Measurements from ENCODE around the gene C6orf47. TPM values are rescaled to one million over a fixed set of nuclear protein-coding genes. Genes with fewer than 3 reads are reported as not detected.

C6orf47 gene
- total RNA-seq, 1 experiment from 2014 or later = 22.4 TPM

- BruUV-seq (replicated peaks) = no TSS peak
- peaks cover 34% of the 10 kb centered on the region for H3K4me1 ChIP-seq (ENCODE audit: control insufficient read depth, insufficient read depth, low read length)
- H3K36me3 ChIP-seq (ENCODE audit: control insufficient read depth, insufficient read depth, low read length) = peaks cover 15% of the 10 kb centered on the region; the same call in 1 of the 2 replicates
- TF ChIP-seq TCF7L2 (IDR thresholded peaks at IDR 0.05; ENCODE audit: low read depth, low read length) = no peak
- TF ChIP-seq, protein P1, sequence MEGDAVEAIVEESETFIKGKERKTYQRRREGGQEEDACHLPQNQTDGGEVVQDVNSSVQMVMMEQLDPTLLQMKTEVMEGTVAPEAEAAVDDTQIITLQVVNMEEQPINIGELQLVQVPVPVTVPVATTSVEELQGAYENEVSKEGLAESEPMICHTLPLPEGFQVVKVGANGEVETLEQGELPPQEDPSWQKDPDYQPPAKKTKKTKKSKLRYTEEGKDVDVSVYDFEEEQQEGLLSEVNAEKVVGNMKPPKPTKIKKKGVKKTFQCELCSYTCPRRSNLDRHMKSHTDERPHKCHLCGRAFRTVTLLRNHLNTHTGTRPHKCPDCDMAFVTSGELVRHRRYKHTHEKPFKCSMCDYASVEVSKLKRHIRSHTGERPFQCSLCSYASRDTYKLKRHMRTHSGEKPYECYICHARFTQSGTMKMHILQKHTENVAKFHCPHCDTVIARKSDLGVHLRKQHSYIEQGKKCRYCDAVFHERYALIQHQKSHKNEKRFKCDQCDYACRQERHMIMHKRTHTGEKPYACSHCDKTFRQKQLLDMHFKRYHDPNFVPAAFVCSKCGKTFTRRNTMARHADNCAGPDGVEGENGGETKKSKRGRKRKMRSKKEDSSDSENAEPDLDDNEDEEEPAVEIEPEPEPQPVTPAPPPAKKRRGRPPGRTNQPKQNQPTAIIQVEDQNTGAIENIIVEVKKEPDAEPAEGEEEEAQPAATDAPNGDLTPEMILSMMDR (IDR thresholded peaks at IDR 0.05) = no peak
- no peak for TF ChIP-seq SIN3A (IDR thresholded peaks at IDR 0.05; ENCODE audit: borderline replicate concordance, insufficient read depth, low read depth, low read length)
- TF ChIP-seq REST (IDR thresholded peaks at IDR 0.05; ENCODE audit: insufficient read depth in 1 of 2, low read depth in 2 of 2, low read length in 1 of 2) = no peak
- no peak for TF ChIP-seq POLR2AphosphoS5 (IDR thresholded peaks at IDR 0.05; ENCODE audit: low read depth, low read length)
- intact Hi-C loops (cut with micrococcal nuclease; ENCODE audit: unreplicated experiment) (no loop called here), in situ Hi-C loops (cut with HindIII; ENCODE audit: low pct_unique_long_range_greater_than_20kb, low sequenced_read_pairs) (no loop called here)
- no peak overlapping the region for H3K4me3 ChIP-seq (ENCODE audit: low read depth in 2 of 2, low read length in 2 of 2)
- CTCF ChIA-PET = no interaction called here
- H3K9me3 ChIP-seq (ENCODE audit: control insufficient read depth, insufficient read depth, low read depth, low read length) = no peaks in the 10 kb centered on the region
- H3K27me3 ChIP-seq (ENCODE audit: control insufficient read depth, insufficient read depth, low read length) = no peaks in the 10 kb centered on the region
- POLR2A ChIA-PET = interaction anchor here (2.3 kb wide), 1 partner anchor 9 kb away, joined by 10 read pairs; the partner anchor contains the start of gene BAG6
- no peak for DNase-seq (ENCODE audit: low read depth, low spot score)
- no peak overlapping the region for H3K27ac ChIP-seq (ENCODE audit: low read length)
- no peak for ATAC-seq
These were observed 1.6 kb upstream of the C6orf47 start for GRCh38 chr6:31662124-31662723.

- no TSS peak for BruUV-seq (replicated peaks)
- CTCF ChIA-PET = interaction anchor here (0.7 kb wide), 1 partner anchor 9 kb away, joined by 6 read pairs; no protein-coding TSS in a partner anchor
These were observed 915 bp upstream of the C6orf47 start for GRCh38 chr6:31661262-31662123.

More at GRCh38 chr6:31661262-31662123, 915 bp upstream of the C6orf47 start:
- POLR2A ChIA-PET = interaction anchor here (0.6 to 2.3 kb wide), 4 partner anchors 9 to 440 kb away, joined by 3 to 10 read pairs (median 6); partner anchors contain the start of genes BAG6 and HSPA1B
- DNase-seq (ENCODE audit: low read depth, low spot score) (no peak), ATAC-seq (no peak)
- H3K36me3 ChIP-seq (ENCODE audit: control insufficient read depth, insufficient read depth, low read length) = peaks cover 10% of the 10 kb centered on the region; the same call in 1 of the 2 replicates
- H3K4me3 ChIP-seq (ENCODE audit: low read depth in 2 of 2, low read length in 2 of 2) = peak overlapping the region; percentile 99
- H3K27me3 ChIP-seq (ENCODE audit: control insufficient read depth, insufficient read depth, low read length) = no peaks in the 10 kb centered on the region
- H3K4me1 ChIP-seq (ENCODE audit: control insufficient read depth, insufficient read depth, low read length) = peaks cover 31% of the 10 kb centered on the region
- no peak for TF ChIP-seq POLR2AphosphoS5 (IDR thresholded peaks at IDR 0.05; ENCODE audit: low read depth, low read length)
- no peak for TF ChIP-seq TCF7L2 (IDR thresholded peaks at IDR 0.05; ENCODE audit: low read depth, low read length)
- TF ChIP-seq SIN3A (IDR thresholded peaks at IDR 0.05; ENCODE audit: borderline replicate concordance, insufficient read depth, low read depth, low read length) = no peak
- TF ChIP-seq REST (IDR thresholded peaks at IDR 0.05; ENCODE audit: insufficient read depth in 1 of 2, low read depth in 2 of 2, low read length in 1 of 2) = no peak
- TF ChIP-seq, protein P1 (IDR thresholded peaks at IDR 0.05) = no peak
- intact Hi-C loops (cut with micrococcal nuclease; ENCODE audit: unreplicated experiment) (no loop called here), in situ Hi-C loops (cut with HindIII; ENCODE audit: low pct_unique_long_range_greater_than_20kb, low sequenced_read_pairs) (no loop called here)
- peak overlapping the region; percentile 98 for H3K27ac ChIP-seq (ENCODE audit: low read length)
- no peaks in the 10 kb centered on the region for H3K9me3 ChIP-seq (ENCODE audit: control insufficient read depth, insufficient read depth, low read depth, low read length)

Data from Panc1 (cell line).